GM18526 (cell line): ENCODE measurements around the gene MAP1LC3A.

ENCODE experiments used
- POLR2A ChIP-seq: IDR thresholded peaks from 3 replicates; pipeline ENCODE4 v1.6.1; 2011; ENCODE audit not compliant: insufficient read length; ENCODE audit errors: extremely low read depth

MAP1LC3A gene

GRCh38 chr20:34527016-34527415, 31.5 kb upstream of the MAP1LC3A start:
- no peak for TF ChIP-seq POLR2A

GRCh38 chr20:34528921-34529297, 29.6 kb upstream of the MAP1LC3A start:
- TF ChIP-seq POLR2A, result no peak

- TF ChIP-seq POLR2A, result no peak
Measured at GRCh38 chr20:34529742-34530141, 28.8 kb upstream of the MAP1LC3A start.

GRCh38 chr20:34530342-34530741, 28.2 kb upstream of the MAP1LC3A start:
- TF ChIP-seq POLR2A, result no peak

- TF ChIP-seq POLR2A, result no peak
Measured at GRCh38 chr20:34531608-34532265, 26.8 kb upstream of the MAP1LC3A start.

GRCh38 chr20:34532320-34532719, 26.2 kb upstream of the MAP1LC3A start:
- no peak for TF ChIP-seq POLR2A

- no peak for TF ChIP-seq POLR2A
Measured at GRCh38 chr20:34532756-34533155, 25.8 kb upstream of the MAP1LC3A start.

GRCh38 chr20:34534391-34535165, 23.9 kb upstream of the MAP1LC3A start:
- TF ChIP-seq POLR2A, result no peak

- TF ChIP-seq POLR2A, result no peak
Measured at GRCh38 chr20:34535301-34535840, 23.1 kb upstream of the MAP1LC3A start.

GRCh38 chr20:34535857-34536256, 22.7 kb upstream of the MAP1LC3A start:
- no peak for TF ChIP-seq POLR2A

- TF ChIP-seq POLR2A, result no peak
Measured at GRCh38 chr20:34536798-34537394, 21.6 kb upstream of the MAP1LC3A start.

GRCh38 chr20:34537651-34538050, 20.9 kb upstream of the MAP1LC3A start:
- no peak for TF ChIP-seq POLR2A

- TF ChIP-seq POLR2A, result no peak
Measured at GRCh38 chr20:34538671-34539123, 19.8 kb upstream of the MAP1LC3A start.

GRCh38 chr20:34539756-34540155, 18.8 kb upstream of the MAP1LC3A start:
- TF ChIP-seq POLR2A, result no peak

- TF ChIP-seq POLR2A, result no peak
Measured at GRCh38 chr20:34540596-34541263, 17.8 kb upstream of the MAP1LC3A start.

- TF ChIP-seq POLR2A, result no peak
Measured at GRCh38 chr20:34541264-34541901, 17.1 kb upstream of the MAP1LC3A start.

GRCh38 chr20:34541917-34542316, 16.6 kb upstream of the MAP1LC3A start:
- TF ChIP-seq POLR2A, result no peak
